Esophagus squamous epithelium (tissue), 4 donors: Measurements from ENCODE around the gene STAMBPL1.

Experiments used
- POLR2A ChIP-seq, 4 donors: fragments of 450-650 bp; IDR thresholded peaks; one replicate each; pipeline ENCODE4 v1.6.1; 2017; ENCODE audit warnings: antibody characterized with exemption in 4 of 4, mild to moderate bottlenecking in 4 of 4, moderate library complexity in 3 of 4
- TF ChIP-seq, protein P1 (sequence below), 6 experiments: fragments of 450-650 bp in 4 of 6; fragments of 200-600 bp in 2 of 6; sonication (generic) in 2 of 6; IDR thresholded peaks; one replicate each; pipeline ENCODE4 v1.5.1; 2016 to 2019; ENCODE audit warnings: antibody characterized with exemption in 6 of 6, mild to moderate bottlenecking in 4 of 6, moderate library complexity in 4 of 6

DNA sequence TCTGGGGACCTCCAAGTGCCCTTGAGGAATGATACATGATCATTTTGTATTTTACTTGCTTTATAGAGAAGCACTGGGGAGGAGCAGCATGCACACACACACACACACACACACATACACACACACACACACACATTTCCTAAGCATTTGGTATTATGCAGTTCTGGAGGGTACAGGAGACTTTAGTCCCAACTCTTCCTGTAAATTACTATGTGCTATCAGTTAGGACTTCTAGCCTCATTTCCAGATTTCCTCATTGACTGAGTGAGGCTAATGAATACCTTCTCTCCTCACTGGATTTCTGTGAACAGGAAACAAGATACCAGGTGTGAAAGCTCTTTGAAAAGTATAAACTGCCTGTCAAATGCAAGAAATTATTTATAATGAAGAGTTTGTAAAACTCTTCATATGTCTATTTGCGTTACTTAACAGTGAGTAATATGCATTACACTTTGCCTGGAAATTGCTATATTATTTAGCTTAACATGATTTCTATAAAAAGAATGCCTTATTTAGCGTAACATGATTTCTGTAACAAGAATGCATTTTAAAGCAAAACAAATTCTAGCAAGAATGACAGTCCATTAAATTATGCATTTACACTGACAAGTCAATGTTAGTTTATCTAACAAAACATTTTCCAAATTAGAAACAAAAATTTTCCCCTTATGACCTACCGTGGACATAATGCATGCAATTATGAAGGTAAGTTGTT, 38.3 kb downstream of the STAMBPL1 start:
- TF ChIP-seq POLR2A (IDR thresholded peaks at IDR 0.05): no peak
- TF ChIP-seq, protein P1, sequence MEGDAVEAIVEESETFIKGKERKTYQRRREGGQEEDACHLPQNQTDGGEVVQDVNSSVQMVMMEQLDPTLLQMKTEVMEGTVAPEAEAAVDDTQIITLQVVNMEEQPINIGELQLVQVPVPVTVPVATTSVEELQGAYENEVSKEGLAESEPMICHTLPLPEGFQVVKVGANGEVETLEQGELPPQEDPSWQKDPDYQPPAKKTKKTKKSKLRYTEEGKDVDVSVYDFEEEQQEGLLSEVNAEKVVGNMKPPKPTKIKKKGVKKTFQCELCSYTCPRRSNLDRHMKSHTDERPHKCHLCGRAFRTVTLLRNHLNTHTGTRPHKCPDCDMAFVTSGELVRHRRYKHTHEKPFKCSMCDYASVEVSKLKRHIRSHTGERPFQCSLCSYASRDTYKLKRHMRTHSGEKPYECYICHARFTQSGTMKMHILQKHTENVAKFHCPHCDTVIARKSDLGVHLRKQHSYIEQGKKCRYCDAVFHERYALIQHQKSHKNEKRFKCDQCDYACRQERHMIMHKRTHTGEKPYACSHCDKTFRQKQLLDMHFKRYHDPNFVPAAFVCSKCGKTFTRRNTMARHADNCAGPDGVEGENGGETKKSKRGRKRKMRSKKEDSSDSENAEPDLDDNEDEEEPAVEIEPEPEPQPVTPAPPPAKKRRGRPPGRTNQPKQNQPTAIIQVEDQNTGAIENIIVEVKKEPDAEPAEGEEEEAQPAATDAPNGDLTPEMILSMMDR (IDR thresholded peaks at IDR 0.05): no peak
